GM18502 (cell line): ENCODE data around the gene PABPC1L.

ENCODE experiments used
- ATAC-seq: cut with Tn5 transposase; IDR thresholded peaks from one replicate; pipeline ENCODE4 v1.9.1; 2021; ENCODE audit warnings: mild to moderate bottlenecking; ENCODE audit not compliant: unreplicated experiment, poor library complexity

PABPC1L gene

DNA sequence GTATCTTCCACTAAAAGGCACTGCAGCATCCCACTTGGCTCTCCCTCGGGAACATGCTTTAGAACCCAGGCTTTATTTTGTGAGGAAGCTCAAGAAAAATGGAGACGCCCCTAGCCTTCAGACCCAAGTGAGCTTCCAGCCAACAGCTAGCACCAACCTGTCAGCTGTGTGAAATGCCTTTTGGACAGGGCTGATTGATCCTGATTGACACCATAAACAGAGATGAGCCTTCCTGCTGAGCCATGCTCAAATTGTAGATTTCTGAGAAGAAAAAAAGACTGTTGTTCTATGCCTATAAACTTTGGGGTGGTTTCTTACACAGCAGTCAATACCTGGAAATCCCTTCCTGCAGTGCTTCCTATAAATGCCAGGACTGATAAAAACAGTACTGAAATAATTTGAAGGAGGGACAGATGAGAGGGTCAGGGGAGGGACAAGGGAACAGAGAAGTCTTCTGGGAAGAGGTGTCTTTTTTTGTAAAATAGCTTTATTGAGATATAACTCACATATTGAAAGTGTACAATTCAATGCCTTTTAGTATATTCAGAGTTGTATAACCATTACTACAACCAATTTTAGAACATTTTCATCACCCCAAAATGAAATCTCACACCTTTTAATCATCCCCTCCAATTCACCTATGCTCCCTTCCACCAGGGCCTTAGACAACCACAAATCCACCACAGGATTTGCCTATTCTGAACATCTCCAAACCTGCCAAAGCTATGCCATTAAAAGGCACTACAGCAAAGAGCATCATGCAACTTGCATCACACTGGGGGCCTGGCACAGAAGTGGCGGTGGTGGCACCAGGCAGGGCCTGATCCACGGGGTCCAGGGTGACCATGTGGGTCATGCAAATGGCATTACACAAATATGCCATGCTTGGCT is 53.7 kb downstream of the PABPC1L start:
- ATAC-seq: no peak

DNA sequence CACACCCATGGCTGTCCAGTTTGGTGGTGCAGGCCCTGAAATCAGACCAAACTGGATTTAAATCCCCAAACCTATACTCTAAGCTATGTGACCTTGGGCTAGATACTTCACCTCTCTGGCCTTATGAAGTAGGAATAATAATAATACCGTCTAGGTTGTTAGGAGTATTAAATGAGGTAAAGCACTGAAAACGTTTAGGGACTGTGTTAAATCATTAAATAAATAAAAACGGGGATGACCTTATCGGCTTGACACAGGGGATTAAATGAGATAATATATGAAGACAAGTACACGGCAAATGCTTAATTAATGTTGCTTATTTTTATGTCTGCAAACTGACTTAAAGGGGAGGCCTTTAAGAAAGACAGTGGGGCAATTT is 55.8 kb downstream of the PABPC1L start:
- ATAC-seq: no peak

DNA sequence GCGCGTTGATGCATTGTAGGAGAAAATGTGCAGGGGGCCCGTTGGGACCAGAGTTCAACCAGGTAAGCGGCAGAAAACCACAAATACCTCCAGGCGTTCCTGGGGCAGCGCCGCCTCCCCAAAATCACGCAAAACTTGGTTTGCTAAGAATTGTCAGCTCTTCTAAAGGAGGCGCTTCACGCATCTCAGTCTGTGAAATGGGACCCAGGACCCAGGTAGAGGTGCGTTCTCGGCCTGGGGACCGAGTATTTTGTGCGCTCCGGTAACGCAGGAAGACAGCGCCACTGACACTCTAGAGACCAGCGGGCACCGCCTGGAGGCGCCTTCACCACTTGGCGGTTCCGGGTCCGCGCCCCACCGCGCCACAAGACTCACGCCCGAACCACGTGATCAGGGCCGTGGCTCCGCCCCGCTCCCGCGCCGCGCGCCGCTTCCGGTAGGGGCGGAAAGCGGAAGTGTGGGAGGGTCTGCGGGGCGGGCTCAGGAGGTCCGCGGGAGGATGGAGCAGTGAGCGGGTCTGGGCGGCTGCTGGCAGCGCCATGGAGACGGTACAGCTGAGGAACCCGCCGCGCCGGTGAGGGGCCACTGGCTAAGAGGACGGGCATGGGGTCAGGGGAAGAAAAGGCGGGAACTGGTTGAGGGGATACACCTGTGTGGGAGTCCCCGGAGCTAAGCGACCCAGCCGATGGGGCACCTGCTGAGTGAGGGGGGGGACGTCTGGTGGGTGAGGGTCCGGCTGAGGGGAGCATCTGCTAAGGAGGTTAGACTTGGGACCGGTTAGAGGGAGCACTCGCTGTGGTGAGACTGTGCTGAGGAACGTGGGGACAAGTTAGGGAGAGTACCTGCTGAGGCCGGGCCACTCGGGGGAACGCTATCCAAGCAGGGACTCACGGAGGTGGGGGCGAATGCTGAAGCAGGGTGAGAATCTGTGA is 56.4 kb downstream of the PABPC1L start, which contains the start of gene STK4:
TSS of gene STK4 (plus strand) at position 483 of the 932 bp plus-strand sequence. CDS start at position 540, 57 bp downstream.
- ATAC-seq: peak; percentile 71

DNA sequence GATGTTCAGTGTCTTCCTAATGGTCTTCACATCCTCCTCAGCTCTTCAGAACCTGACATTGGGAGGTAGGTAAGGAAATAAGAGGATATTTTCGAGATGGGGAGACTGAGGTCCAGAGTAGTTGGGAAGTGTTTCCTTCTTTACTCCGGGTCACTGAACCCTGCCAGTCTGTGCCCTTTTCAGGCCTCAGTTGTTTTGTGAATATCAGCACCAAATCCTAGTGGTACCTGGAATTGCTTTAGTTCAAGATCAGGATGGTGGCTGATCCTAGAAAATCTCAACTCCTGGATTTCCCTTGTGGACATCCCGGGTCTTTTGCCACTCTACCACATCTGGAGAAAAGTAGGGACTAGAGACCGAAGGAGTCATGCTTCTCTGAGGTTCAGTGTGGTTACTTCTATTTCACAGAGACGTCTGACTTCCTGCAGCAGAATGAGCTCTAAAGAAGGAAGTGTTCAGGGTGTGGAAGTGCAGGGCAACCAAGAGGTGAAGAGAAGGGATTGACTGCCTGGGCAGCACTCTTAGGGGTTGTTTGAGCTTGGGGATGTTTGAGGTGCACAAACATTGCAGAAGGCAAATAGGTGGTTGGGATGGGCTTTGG is 57.4 kb downstream of the PABPC1L start:
- no peak for ATAC-seq

DNA sequence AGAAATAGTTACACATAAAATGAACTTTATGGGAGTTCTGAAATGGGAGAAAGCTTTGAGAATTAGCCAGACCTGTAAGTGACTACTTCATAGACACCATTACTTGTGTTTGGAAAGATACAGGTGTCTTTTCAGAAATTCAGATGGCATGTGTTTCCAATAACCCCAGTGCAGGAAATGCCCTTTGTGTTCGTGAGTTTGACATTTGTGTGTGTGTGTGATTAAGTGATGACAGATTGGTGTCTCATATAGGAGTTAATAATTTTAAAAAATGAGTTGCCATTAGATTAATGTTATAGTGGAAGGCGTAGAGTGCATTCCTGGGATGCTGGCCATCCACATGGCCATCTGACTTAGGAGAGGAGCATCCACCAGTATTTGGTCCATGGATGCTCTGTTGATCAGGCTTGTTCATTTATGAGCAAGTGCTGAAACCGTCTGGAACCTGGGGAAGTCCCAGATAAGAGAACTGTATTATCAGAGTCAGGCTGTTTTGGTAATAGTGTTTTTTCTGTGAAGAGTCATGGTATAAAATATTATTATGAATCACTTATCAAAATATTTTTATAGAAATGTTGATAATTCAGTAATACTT is 59.5 kb downstream of the PABPC1L start:
- ATAC-seq: no peak

DNA sequence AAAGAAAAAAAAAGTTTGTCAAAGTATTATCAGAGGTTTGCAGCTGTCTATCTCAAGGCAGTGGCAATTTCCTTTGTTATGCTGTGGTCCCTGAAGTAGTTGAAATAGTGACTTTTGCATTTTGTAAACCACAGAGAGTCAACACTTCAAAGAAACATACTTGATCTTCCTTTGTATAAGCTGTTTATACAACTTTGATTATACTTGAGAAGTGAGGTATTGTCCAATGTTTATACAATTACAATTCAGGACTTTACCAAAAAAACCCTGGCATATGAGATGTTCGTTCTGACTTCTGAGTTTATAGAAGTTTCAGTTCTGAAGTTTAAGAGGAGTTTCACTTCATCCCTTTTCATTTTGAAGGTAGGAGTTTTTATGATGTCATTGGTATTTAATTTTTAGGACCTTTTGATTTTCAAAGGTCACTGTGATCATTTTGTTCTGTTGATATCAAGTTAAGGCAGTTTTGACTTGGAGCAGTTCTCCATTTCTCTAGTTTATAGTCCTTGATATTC is 60.4 kb downstream of the PABPC1L start:
- no peak for ATAC-seq

DNA sequence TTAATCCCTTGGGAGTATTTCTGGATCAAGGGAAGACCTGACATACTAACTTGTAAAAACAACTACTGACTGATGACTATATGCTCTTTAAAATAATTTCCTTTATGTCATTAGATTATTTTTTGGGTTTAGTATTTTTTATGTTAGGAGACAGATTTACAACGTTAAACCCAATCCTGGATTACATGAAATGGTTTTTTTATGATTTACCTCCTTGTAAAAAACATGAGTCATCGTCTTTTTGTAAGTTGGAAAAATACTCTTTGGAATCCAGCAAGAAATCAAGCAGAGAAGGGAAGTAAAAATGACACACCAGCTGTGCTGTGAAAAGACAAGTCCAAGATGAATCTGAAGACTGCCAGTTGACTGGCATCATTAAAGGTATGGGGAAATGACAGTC is 63.2 kb downstream of the PABPC1L start:
- no peak for ATAC-seq

DNA sequence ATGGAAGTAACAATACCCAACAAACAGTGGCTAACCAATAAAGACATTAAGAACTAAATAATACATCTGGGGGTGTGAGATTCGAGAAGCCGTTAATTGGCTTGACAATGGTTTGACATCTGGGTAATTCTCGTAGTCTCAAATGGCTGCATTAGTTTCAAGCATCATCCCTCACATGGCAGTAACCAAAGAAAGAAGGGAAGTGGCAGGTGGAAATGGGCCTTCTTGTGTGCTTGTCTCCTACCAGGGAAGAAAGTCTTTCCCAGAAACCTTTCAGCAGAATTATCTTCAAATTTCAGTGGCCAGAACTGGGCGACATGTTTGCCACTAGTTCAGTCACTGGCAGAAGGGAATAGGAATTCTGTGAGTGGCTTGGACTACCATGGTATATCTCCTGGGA is 66.8 kb downstream of the PABPC1L start:
- no peak for ATAC-seq

DNA sequence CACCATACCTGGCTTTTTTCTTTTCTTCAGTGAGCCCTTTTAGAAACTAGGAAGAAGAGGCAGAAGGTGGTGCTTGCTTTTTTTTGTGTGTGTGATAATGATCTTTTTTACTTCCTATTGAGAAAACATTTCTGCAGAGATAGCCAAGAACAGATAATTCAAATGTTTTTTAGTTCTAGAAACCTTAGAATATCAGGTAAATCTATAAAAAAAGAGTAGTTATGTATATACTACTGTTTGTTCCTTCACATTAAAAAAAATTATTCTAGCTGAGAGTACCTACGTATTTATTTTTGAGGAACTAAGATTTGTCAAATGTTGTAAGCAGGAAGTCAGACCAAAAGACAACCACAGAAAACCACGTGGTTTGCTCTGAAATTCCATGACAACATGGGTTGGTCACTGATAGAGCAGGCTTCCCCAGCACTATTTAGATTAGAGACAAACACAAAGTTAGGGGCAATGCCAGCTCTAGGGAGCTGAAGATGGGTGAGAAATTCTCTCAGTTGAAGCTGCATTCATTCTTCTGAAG is 69.3 kb downstream of the PABPC1L start:
- peak; percentile 89 for ATAC-seq

DNA sequence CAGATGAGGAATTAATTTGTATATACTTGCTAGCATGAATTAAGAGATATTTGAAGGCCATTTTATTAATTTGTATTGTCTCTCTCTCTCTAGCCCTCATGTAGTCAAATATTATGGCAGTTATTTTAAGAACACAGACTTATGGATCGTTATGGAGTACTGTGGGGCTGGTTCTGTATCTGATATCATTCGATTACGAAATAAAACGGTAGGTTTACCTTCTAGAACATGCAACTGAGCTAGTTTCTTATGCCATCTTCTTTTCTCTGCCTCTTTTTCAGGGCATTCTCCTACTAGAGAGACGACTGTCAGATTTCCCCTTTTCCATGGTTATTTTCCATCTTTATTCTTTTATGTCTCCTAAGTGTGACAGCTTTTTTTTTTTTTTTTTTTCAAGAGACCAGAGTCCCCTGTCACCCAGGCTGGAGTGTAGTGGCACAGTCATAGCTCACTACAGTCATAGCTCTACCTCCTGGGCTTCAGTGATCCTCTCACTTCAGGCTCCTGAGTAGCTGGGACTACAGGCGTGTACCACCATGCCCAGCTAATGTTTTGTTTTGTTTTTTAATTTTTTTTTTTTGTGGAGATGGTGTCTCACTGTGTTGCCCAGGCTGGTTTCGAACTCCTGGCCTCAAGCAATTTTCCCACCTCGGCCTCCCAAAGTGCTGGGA is 72.0 kb downstream of the PABPC1L start:
- no peak for ATAC-seq

DNA sequence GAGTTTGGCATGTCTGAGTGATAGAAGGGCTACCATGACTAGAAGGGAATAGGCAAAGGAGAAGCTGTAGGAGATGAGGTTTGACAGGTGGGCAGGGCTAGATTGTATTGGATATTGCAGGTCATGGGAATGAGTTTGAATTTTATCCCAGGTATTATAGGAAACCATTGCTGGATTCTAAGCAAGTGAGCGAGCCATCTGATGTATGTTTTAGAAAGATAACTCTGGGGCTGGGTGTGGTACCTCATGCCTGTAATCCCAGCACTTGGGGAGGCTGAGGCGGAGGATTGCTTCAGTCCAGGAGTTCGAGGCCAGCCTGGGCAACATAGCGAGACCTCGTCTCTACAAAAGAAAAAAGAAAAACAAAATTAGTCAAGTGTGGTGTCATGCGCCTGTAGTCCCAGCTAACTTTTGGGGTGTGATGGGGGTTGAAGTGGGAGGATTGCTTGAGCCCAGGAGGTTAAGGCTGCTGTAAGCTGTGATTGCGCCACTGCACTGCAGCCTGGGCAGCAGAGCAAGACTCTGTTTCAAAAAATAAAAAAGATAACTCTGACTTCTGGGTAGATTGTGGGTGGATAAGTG is 73.3 kb downstream of the PABPC1L start:
- ATAC-seq: no peak

DNA sequence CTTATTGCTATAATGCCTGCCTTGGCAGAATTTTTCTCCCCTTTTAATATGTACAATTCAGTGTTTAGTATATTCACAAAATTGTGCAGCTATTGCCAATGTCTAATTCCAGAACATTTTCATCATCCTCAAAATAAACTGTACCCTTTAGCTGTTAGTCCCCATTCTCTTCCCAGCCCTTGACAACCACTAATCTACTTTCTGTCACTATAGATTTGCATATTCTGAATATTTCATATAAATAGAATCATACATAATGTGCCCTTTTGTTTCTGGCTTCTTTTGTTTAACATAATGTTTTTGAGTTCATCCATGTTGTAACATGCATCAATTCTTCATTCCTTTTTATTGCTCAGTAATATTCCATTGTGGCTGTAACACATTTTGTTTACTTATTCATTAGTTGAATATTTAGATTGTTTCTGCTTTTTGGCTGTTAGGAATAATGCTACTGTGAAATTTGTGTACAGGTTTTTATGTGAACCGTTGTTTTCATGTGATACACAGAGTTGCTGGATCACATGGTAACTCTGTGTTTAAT is 78.8 kb downstream of the PABPC1L start:
- ATAC-seq: no peak
